ENCODE results near the gene HUNK.

Gene HUNK

GRCh38 chr21:31888936-31889371, 16.1 kb downstream of the HUNK start:
- peak overlapping the region; percentile 47 for H3K27ac ChIP-seq
- TF ChIP-seq CTCF (conservative IDR thresholded peaks at IDR 0.05), result no peak

GRCh38 chr21:31889460-31889859, 16.6 kb downstream of the HUNK start:
- H3K27ac ChIP-seq, result peak overlapping the region; percentile 47
- no peak for TF ChIP-seq CTCF (conservative IDR thresholded peaks at IDR 0.05)

GRCh38 chr21:31892686-31893085, 19.9 kb downstream of the HUNK start:
- no peak overlapping the region for H3K27ac ChIP-seq
- no peak for TF ChIP-seq CTCF (conservative IDR thresholded peaks at IDR 0.05)

- no peak for TF ChIP-seq CTCF (conservative IDR thresholded peaks at IDR 0.05)
- H3K27ac ChIP-seq, result no peak overlapping the region
Observed at GRCh38 chr21:31893851-31894415, 21.1 kb downstream of the HUNK start.

GRCh38 chr21:31894457-31894856, 21.6 kb downstream of the HUNK start:
- H3K27ac ChIP-seq, result no peak overlapping the region
- TF ChIP-seq CTCF (conservative IDR thresholded peaks at IDR 0.05), result no peak

- no peak for TF ChIP-seq CTCF (conservative IDR thresholded peaks at IDR 0.05)
- H3K27ac ChIP-seq, result no peak overlapping the region
Observed at GRCh38 chr21:31895077-31895835, 22.4 kb downstream of the HUNK start.

GRCh38 chr21:31896019-31896418, 23.2 kb downstream of the HUNK start:
- H3K27ac ChIP-seq, result no peak overlapping the region

More at GRCh38 chr21:31896019-31896418, 23.2 kb downstream of the HUNK start:
- TF ChIP-seq CTCF (conservative IDR thresholded peaks at IDR 0.05), result no peak
